GF-D8 (cell line): Measurements from ENCODE around the gene DHDH.

Experiments used
- DNase-seq: peaks from one replicate; lab custom pipeline; 2025; lab: John Stamatoyannopoulos, UW

Gene DHDH

DNA sequence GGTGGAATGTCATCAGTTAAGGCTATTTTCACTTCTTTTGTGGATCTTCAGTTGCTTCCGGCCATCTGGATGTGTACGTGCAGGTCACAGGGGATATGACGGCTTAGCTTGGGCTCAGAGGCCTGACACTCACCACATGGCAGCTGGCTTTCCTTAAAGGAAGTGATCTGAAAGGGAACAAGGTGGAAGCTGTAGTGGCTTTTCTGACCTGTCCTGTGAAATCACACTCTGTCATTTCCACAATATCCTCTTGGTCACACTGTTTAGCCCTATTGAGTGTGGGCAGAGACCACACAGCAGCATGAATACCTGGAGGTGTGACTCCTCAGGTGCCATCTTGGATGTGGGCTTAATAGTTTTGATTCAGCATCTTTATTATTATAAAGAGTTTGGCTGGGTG is 16.7 kb downstream of the DHDH start:
- DNase-seq = no peak

DNA sequence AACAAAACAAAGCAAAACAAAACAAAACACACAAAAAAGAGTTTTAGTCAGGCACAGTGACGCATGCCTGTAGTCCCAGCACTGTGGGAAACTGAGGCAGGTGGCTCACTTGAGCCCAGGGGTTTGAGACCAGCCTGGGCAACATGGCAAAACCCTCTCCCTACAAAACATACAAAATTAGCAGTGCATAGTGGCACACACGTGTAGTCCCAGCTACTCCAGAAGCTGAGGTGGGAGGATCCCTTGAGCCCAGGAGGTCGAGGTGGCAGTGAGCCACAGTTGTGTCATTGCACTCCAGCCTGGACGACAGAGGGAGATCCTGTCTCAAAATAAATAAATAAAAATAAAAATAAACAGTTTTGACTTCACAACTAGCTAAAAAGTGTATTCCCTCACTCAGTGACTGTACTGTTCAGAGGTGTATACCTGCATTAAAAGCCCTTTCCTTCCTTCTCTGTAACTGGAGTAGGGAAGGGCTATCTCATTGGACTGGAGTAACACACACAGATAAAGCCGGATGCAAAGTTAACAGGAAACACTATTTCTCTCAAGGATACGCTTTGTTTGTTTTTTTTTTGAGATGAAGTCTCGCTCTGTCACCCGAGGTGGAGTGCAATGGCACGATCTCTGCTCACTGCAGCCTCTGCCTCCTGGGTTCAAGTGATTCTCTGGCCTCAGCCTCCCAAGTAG is 17.5 kb downstream of the DHDH start:
- DNase-seq = no peak

DNA sequence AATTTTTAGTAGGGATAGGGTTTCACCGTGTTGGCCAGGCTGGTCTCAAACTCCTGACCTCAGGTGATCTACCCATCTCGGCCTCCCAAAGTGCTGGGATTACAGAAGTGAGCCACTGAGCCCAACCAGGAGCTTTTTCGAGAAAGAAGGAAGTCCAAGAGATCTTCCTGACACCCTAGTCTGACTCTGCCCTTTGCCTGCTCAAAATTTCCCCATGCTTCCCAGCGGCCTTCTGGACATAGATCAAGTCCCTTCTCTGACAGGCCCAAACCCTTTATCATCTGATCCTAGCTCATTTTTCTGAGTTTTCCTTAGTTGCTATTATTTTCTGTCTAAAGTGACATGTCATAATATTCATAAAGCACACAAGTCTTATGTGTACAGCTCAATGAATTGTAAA is 19.6 kb downstream of the DHDH start:
- no peak for DNase-seq

DNA sequence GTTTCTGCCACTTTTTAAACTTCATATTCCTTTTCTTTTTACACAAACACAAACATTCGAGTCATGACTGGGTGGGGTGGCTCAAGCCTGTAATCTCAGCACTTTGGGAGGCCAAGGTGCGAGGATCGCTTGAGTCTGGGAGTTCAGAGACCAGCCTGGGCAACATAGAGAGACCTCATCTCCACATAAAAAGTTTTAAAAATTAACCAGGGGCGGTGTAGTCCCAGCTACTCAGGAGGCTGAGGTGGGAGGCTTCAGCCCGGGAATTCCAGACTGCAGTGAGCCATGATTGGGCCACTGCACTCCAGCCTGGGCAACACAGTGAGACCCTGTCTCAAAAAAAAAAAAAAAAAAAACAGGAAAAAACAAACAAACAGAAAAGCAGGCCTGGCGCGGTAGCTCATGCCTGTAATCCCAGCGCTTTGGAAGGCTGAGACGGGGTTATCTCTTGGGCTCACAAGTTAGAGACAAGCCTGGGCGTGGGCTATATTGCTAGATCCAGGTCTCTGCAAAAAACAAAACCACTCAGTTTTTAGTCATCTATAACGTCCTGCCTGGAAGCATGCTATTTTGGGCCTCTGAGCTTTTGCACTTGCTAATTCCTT is 20.6 kb downstream of the DHDH start:
- DNase-seq = no peak

DNA sequence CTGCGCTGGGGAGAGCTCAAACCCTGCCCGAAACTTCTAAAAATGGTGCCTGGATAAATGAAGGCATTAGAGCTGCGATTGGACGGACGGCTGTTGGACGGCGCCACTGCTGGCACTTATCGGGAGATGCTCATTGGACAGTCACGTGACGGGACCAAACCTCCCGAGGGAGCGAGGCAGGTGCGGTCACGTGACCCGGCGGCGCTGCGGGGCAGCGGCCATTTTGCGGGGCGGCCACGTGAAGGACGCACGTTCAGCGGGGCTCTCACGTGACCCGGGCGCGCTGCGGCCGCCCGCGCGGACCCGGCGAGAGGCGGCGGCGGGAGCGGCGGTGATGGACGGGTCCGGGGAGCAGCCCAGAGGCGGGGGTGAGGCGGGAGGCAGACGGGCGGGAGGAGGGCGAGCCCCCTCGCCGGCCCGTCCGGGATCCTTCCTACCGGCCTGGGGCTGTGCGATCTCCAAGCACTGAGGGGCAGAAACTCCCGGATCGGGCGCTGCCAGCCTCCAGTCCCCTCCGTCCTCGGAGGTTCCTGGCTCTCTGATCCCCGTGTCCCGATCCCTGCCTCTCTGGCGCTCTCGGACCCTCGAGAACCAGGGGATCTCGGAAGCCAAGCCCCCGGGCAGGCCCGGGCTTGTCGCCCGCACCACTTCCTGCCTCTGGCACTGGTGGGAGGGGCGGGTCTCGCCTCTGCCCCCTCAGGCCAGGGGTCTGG is 21.3 kb downstream of the DHDH start, which contains the start of gene BAX:
Gene BAX (plus strand): TSS at position 281 of the 713 bp plus-strand sequence. CDS start 54 bp downstream, at position 335.
- DNase-seq = peak; percentile 75

DNA sequence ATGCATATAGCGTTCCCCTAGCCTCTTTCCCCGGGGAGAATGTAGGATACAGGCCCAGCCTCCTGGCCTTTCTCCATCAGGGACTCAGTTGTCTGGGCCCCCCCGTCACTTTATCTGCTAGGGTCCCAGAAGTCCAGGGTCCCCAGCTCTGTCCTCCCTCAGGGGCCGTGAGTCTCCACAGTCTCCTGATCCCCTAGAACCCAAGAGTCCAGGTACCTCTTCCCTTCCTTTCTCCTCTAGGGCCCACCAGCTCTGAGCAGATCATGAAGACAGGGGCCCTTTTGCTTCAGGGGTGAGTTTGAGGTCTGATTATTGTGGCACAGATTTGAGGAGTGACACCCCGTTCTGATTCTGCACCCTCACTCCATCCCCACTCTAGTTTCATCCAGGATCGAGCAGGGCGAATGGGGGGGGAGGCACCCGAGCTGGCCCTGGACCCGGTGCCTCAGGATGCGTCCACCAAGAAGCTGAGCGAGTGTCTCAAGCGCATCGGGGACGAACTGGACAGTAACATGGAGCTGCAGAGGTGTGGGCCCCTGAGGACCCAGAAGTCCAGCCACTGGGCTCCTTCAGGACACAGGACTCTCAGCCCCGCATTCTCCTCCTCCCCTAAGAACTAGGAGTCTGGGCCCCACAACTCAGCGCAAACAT is 21.9 kb downstream of the DHDH start:
- no peak for DNase-seq

DNA sequence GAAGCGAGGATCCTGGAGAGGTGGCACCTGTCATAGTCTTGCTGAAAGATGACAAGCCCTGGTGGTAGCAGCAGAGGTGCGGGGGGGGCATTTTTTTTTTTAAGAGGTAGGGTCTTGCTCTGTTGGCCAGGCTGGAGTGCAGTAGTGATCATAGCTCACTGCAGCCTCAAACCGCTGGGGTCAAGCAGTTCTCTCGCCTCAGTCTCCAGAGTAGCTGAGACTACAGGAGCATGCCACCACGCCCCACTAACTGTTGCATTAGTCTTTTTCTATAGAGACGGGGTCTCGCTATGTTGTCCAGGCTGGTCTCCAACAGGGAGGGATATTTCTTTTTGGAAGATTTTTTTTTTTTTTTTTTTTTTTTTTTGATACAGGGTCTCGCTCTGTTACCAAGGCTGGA is 24.5 kb downstream of the DHDH start:
- DNase-seq = no peak

DNA sequence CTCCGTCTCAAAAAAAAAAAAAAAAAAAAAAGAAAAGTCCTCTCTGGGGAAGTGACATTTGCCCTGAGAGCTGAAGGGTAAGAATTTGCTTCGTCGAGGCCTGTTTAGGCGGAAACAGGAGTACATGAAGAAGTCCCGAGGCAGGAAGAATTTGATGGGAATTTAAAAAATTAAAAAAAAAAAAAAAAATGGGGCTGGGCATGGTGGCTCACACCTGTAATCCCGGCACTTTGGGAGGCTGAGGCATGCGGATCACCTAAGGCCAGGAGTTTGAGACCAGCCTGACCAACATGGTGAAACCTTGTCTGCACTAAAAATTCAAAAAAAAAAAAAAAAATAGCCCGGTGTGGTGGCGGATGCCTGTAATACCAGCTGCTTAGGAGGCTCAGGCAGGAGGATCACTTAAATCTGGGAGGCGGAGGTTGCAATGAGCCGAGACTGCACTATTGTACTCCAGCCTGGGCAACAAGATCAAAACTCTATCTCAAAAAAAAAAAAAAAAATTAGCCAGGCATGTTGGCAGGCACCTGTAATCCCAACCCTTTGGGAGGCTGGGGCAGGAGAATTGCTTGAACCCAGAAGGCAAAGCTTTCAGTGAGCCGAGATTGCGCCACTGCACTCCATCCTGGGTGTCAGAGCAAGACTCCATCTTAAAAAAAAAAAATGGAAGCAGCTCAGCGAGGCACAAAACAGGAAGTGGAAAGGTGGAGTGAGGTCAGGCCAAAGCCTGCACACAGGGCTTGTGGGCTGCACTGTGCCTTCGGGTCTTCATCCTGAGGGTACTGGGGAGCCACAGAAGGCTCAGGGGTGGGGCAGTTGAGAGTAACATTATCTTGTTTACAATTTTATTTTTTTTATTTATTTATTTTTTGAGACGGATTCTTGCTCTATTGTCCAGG is 26.1 kb downstream of the DHDH start:
- DNase-seq = no peak

DNA sequence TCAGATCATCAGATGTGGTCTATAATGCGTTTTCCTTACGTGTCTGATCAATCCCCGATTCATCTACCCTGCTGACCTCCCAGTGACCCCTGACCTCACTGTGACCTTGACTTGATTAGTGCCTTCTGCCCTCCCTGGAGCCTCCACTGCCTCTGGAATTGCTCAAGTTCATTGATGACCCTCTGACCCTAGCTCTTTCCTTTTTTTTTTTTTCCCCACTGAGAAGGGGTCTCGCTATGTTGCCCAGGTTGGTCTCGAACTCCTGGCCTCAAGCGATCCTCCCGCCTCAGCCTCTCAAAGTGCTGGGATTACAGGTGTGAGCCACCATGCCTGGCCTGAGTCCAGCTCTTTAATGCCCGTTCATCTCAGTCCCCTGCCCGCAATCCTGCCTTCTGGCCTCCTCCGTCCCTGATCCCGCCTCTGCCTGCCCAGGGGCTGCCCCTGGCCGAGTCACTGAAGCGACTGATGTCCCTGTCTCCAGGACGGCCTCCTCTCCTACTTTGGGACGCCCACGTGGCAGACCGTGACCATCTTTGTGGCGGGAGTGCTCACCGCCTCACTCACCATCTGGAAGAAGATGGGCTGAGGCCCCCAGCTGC is 27.7 kb downstream of the DHDH start:
- no peak for DNase-seq

DNA sequence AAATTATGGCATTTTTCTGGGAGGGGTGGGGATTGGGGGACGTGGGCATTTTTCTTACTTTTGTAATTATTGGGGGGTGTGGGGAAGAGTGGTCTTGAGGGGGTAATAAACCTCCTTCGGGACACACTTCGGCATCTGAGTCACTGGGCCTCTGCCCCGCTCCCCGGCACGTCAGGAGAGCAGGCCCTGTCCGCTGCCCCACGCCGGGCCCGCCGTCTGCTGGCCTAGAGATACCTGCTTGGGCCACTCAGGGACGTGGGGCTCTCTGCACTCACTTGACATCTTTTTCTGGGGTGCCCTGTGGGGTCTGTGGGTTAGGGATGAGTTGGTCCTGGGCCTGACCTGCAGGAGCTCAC is 28.2 kb downstream of the DHDH start:
- no peak for DNase-seq

DNA sequence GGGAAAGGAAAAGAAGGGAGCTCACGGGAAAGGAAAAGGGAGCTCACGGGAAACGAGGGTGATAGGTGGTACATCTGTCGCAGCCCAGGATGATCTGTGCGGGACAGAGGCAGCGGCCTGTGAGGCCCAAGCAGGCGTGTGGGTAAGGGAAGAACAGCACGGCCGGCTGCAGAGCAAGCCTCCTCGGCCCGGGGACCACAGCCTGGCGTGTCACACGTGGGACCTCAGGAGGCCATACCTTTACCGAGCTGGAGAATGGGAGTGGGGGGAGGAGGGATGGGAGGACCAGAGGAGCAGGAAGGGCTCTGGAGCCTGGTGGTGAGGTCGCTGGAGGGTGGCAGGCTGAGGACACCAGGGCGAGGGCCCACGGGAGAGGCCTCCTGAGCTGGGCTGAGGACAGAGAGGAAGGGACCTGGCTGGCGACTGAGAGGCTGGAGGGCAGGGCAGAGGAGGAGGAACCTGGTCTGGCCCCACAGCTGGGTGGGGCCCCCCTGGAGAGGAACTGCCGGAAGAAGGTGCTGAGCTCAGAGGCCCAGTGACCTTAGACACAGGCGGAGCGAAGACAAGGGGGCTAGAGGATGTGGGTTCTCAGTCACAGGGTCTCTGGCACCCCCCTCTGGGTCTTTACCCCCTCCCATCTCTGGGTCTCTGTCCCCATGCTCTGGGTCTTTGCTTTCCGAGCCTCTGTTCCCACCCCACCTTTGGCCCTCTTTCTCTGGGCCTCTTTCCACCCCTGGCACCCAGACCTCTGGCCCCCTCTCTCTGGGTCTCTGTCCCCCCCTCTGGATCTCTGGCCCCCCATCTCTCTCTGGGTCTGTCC is 28.7 kb downstream of the DHDH start:
- peak; percentile 66 for DNase-seq

DNA sequence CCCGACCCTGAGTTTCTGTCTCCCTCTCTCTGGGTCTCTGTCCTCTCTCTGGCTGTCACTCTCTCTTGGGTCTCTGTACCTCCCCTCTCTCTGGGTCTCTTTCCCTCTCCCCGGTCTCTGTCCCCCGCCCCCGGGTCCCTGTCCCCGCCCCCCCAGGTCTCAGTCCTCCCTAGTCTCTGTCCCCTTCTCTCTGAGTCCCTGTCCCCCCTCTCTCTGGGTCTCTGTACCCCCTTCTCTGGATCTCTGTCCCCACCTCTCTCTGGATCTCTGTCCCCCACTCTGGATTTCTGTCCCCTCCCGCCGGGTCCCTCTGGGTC is 29.3 kb downstream of the DHDH start:
- DNase-seq = no peak

DNA sequence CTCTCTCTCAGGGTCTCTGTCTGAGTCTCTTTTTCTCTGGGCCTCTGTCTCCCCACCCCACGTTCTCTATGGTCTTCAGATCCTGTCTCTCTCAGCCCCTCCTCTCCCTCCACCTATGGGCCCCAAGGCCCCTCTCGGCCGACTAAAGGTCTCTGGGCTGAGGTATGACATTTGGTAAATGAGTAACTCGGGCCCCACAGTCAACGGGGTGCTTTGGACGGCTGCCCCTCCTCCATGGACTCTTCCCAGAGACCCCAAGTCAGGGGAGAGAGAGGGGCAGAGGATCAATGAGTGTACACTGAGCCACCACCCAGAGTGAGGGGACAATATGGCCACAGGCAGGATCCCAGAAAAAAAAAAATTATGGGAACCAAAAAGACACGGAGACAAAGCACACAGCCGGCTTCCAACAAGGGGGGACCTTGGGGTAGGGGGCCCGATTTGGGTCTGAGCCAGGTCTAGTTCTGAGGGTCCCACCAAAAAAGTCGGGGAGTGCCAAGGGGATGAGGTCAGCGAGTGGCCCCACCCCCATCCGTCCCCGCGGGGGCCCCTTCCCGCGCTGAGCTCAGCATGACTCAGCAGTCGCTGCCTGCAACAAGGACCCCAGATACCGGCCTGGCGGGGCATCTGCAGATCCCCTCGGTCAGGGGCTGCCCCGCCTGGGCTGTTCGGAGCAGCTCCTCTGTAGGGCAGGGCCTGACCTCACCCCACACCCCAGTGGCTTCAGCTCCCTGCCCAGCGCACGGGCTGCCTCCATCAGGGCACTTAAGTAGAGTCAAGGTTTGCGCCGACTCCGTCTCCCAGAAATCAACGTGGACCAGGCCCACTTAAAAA is 30.1 kb downstream of the DHDH start:
- DNase-seq = peak; percentile 29

DNA sequence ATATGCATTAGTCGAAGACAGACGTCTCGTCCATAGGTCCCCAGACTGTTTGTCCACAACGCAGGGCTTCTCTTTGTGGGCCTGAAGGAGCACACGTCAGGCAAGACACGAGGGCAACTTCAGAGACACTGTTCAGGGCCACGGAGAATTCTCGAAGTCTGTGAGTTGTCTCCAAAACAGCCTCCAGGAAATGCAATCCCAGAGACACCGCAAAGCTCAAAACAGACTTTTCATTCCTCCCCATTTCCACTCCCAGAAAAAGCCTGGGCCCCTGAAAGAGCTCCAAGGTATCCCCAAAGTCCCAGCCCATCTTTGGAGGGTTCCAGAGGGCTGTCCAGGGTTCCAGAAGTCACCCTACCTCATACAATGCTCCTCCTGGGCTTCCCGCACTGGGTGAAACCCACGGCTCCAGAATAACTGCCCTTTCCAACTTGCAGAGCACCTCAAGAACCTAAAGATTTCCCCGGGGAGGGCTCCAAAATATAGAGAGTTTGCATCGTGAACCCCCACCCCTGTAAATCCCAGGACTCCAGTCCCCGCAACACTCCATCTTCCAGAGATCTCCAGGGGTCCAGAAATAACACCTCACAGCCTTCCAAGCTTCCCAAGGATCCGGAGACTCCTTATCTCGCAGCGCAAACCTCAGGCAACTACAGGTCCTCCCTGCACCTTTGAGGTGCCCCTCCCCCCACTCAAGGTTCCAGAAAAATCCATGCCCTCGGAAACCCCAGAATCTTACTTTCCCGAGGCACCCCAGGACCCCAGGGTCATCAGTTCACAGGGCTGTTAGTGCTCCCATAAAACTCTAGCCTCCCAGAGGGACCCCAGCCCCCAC is 30.9 kb downstream of the DHDH start:
- no peak for DNase-seq

DNA sequence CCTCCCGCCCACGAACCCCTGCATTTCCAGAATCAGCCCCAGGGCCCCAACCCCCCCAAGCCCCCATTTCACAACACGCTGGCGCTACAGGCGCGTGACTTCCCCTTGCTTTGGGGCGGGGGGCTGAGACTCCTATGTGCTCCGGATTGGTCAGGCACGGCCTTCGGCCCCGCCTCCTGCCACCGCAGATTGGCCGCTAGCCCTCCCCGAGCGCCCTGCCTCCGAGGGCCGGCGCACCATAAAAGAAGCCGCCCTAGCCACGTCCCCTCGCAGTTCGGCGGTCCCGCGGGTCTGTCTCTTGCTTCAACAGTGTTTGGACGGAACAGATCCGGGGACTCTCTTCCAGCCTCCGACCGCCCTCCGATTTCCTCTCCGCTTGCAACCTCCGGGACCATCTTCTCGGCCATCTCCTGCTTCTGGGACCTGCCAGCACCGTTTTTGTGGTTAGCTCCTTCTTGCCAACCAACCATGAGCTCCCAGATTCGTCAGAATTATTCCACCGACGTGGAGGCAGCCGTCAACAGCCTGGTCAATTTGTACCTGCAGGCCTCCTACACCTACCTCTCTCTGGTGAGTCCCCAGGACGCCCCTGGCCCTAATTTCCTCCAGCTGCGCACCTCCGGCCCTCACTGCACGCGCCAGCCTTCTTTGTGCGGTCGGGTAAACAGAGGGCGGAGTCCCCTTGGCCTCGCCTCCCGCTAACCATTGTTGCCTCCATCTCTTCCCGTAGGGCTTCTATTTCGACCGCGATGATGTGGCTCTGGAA is 31.7 kb downstream of the DHDH start, which contains the start of gene FTL:
Gene FTL (plus strand): TSS at position 270 of the 766 bp plus-strand sequence. CDS start 199 bp downstream, at position 469.
- DNase-seq = peak; percentile 92

DNA sequence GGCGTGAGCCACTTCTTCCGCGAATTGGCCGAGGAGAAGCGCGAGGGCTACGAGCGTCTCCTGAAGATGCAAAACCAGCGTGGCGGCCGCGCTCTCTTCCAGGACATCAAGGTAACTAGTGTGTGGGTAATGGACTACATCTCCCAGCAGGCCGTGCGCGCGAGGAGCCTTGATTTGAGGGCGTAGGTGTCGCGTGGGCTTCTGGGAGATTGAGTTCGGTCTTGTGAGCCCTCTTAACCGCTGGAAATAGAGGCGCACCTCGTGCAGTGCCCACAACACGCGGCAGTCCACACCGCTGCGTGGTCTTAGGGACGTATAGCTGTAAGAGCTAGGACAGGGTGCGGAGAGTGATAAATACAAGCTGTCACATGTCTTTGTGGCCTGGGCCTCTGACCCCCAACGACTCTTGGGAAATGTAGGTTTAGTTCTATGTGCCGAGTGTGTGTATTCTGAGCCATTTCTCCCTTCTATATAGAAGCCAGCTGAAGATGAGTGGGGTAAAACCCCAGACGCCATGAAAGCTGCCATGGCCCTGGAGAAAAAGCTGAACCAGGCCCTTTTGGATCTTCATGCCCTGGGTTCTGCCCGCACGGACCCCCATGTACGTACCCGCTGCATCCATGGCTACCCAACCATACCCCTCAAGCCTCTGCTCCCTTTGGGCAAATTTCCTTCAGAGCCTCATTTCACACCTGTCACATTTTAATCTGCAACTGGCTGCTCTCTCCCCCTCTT is 32.5 kb downstream of the DHDH start:
- peak; percentile 28 for DNase-seq
